GM10266 (cell line): ENCODE data around the gene SEL1L.
"Not testable (repeated sequence)": the region's sequence is repeated elsewhere in the genome, so short reads cannot be mapped to it uniquely, and the experiment has no call there.

ENCODE experiments used
- DNase-seq: peaks from one replicate; pipeline ENCODE4 v3.0.0; 2012; ENCODE audit errors: extremely low spot score
- TF ChIP-seq, protein P1 (sequence below): IDR thresholded peaks from 2 replicates; pipeline ENCODE4 v1.5.1; 2012; ENCODE audit warnings: mild to moderate bottlenecking, low read depth; ENCODE audit not compliant: control insufficient read depth, insufficient read depth; ENCODE audit errors: missing control alignments

The SEL1L gene

GRCh38 chr14:81435048-81435390, 98.6 kb downstream of the SEL1L start:
- TF ChIP-seq, protein P1, sequence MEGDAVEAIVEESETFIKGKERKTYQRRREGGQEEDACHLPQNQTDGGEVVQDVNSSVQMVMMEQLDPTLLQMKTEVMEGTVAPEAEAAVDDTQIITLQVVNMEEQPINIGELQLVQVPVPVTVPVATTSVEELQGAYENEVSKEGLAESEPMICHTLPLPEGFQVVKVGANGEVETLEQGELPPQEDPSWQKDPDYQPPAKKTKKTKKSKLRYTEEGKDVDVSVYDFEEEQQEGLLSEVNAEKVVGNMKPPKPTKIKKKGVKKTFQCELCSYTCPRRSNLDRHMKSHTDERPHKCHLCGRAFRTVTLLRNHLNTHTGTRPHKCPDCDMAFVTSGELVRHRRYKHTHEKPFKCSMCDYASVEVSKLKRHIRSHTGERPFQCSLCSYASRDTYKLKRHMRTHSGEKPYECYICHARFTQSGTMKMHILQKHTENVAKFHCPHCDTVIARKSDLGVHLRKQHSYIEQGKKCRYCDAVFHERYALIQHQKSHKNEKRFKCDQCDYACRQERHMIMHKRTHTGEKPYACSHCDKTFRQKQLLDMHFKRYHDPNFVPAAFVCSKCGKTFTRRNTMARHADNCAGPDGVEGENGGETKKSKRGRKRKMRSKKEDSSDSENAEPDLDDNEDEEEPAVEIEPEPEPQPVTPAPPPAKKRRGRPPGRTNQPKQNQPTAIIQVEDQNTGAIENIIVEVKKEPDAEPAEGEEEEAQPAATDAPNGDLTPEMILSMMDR: no peak
- DNase-seq: no peak

DNA sequence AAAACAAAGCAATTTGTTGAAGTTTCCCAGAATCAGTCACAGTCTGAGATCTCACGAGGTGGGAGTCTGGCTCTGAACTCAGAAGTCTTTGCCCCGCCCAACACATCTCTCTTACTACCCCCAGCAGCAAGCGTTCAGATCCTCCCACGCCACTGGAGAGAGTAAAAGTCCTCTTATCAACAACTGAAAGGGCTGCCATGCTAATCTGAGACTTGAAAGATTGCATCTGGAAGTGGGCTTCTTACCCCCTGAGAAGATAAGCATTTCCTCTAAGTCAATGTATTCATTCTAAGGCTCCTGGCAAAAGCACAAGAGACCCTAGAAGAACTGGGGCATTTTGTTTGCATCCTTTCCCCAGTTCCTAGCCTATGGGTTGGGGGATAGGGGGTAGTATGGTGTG, 99.4 kb downstream of the SEL1L start:
- TF ChIP-seq, protein P1: no peak
- DNase-seq: no peak

- TF ChIP-seq, protein P1: no peak
- no peak for DNase-seq
Observed at GRCh38 chr14:81433378-81433777, 100.3 kb downstream of the SEL1L start.

DNA sequence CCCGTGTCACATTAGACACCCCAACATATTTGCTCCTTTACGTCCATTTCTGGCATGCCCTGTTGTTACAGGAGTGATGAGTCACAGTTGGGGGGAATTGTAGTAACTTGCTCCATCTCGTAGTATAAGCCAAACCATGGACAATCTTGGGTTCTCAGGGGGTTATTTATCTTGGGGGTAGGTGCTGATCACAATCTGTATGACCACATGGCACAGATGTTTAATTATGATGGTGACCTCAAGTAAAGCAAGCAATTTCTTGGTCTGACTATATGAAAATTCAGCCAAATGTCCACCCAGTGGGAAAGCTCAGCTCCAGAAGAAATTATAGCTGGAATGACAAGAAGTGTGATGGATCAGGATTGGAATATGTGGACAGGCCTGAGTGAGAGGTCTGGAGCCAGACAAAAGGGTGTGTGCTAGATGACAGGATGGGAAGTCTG, 101.4 kb downstream of the SEL1L start:
- DNase-seq: no peak
- TF ChIP-seq, protein P1: no peak

GRCh38 chr14:81430235-81430634, 103.4 kb downstream of the SEL1L start:
- TF ChIP-seq, protein P1: no peak
- DNase-seq: no peak

- DNase-seq: not testable (repeated sequence)
Observed at GRCh38 chr14:81429749-81430148, 103.9 kb downstream of the SEL1L start.

DNA sequence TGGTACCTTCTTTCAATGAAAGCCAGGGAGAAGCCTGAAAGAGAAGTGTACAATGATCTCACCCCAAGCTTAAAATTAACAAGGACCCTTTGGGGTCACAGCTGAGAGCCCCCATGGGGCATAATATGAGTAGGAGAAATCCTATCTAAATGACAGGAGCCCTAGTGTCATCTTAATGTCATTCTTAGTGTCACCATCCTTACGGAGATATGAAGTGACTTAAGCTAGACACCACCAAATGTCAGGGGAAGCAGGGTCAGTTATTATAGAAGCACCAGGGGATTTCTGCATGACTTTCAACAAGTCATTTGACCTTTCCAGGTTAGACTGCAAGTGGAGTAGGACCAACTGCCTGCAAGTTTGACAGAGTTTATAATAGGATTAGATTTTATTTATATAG, 104.6 kb downstream of the SEL1L start:
- TF ChIP-seq, protein P1: no peak
- DNase-seq: no peak

- TF ChIP-seq, protein P1: no peak
- no peak for DNase-seq
Observed at GRCh38 chr14:81427348-81428058, 106.2 kb downstream of the SEL1L start.
